ENCODE results near the gene EFNB2.

EFNB2 gene

GRCh38 chr13:106499113-106499512, 36.3 kb downstream of the EFNB2 start:
- DNase-seq: no peak

- no peak for DNase-seq
Observed at GRCh38 chr13:106498571-106498970, 36.9 kb downstream of the EFNB2 start.

- no peak for DNase-seq
Observed at GRCh38 chr13:106498158-106498557, 37.3 kb downstream of the EFNB2 start.

GRCh38 chr13:106497079-106497478, 38.4 kb downstream of the EFNB2 start:
- DNase-seq: no peak

GRCh38 chr13:106496072-106496997, 39.1 kb downstream of the EFNB2 start:
- DNase-seq: no peak

- no peak for DNase-seq
Observed at GRCh38 chr13:106494936-106495335, 40.5 kb downstream of the EFNB2 start.

- no peak for DNase-seq
Observed at GRCh38 chr13:106494506-106494905, 41.0 kb downstream of the EFNB2 start.

- no peak for DNase-seq
Observed at GRCh38 chr13:106493533-106494220, 41.8 kb downstream of the EFNB2 start.

GRCh38 chr13:106492588-106493475, 42.6 kb downstream of the EFNB2 start:
- DNase-seq: no peak

- DNase-seq: no peak
Observed at GRCh38 chr13:106491928-106492587, 43.4 kb downstream of the EFNB2 start.

GRCh38 chr13:106491463-106491862, 44.0 kb downstream of the EFNB2 start:
- DNase-seq: no peak

- DNase-seq: no peak
Observed at GRCh38 chr13:106490569-106491321, 44.7 kb downstream of the EFNB2 start.

- DNase-seq: no peak
Observed at GRCh38 chr13:106489849-106490568, 45.5 kb downstream of the EFNB2 start.

GRCh38 chr13:106488686-106489085, 46.8 kb downstream of the EFNB2 start:
- DNase-seq: no peak

GRCh38 chr13:106488076-106488475, 47.4 kb downstream of the EFNB2 start:
- DNase-seq: no peak

GRCh38 chr13:106487129-106487528, 48.3 kb downstream of the EFNB2 start:
- DNase-seq: no peak

GRCh38 chr13:106486287-106486686, 49.2 kb downstream of the EFNB2 start:
- no peak for DNase-seq

- DNase-seq: no peak
Observed at GRCh38 chr13:106484537-106485193, 50.8 kb downstream of the EFNB2 start.

GRCh38 chr13:106484084-106484483, 51.4 kb downstream of the EFNB2 start:
- DNase-seq: no peak

GRCh38 chr13:106481919-106482318, 53.5 kb downstream of the EFNB2 start:
- DNase-seq: no peak
